ENCODE results near the gene COL3A1. TPM values are rescaled to one million over a fixed set of nuclear protein-coding genes. Genes with fewer than 3 reads are reported as not detected.

Gene COL3A1
- total and polyA plus RNA-seq, 2 of the 13 experiments (the other 11 are each of a cell fraction or from before 2014, with no cell fraction given), result 0.04 TPM; not detected in 1

DNA sequence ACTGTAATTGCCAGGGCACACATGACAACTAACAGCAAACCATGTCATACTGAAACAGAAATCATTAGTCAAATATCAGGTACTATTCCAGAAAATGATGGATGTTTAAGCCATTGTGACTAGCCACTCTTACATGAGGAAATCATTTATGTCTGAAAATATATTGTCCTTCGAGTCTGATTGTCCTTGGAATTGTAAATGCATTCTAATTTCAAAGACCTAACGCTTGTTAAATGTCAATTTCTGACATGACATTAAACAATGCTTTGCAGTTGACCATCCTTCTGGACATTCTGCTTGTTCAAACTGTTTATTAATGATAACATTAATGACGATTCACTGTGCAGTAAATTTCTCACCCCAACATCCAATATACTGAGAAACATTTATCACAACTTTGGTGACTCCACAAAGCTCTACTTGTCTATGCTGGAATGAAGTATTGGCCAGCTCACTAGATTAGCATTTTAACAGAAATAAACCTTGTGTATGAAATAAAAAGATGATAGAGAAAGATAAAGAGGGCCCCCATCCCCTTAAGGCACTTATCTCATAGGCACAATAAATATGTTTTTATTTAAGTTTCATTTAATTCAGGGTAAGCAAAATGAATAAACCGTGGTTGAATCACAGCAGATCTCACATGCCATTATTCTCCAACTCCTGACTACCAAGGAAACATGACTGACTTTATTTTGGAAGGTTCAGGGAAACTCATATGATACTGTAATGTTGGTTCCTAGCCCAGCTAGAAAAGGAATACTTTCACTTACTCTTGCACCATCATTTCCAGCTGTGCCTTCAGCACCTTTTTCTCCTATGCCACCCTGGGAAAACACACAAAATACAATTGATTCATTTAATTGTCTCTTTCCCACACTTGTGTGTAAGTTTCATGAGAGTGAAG is 82.3 kb downstream of the COL3A1 start (continued):
- no peak for TF ChIP-seq BCLAF1 (IDR thresholded peaks at IDR 0.05)

DNA sequence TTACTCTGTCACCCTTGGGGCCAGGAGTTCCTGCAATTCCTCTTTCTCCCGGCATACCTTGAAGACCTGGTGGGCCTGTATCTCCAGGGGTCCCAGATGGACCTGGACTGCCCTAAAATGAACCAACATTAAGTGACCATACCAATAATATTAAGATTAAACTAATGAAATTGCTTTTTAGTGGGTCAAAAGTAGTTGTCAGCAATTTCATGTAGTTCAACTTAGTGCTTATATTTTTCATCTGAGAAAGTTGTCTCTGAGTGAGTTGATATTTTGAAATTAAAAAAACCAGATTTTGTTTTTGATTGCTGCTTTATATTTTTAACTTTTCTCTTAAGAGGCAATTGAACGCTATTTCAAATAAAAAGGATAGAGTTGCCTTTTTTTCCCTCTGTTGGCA is 83.1 kb downstream of the COL3A1 start:
- POLR2A ChIA-PET, result no interaction called here

More for the DNA sequence above, 83.1 kb downstream of the COL3A1 start:
- TF ChIP-seq HOXA7 (CRISPR knock-in tag; IDR thresholded peaks at IDR 0.05) (no peak), MAFK (conservative IDR thresholded peaks at IDR 0.05 in 1 of 2, IDR thresholded peaks at IDR 0.05 in 1 of 2; ENCODE audit: low read length in 2 of 2) (peak; percentile 45 to 79; a peak in 2 of 4 replicates), TEAD2 (CRISPR knock-in tag; IDR thresholded peaks at IDR 0.05) (no peak), MAFF (IDR thresholded peaks at IDR 0.05; ENCODE audit: low read depth, low read length) (peak; percentile 64), ADNP (CRISPR knock-in tag; IDR thresholded peaks at IDR 0.05) (no peak)
- FAIRE-seq (no peak), ATAC-seq (no peak), DNase-seq (ENCODE audit: low spot score) (no peak)
- no peak overlapping the region for H3K4me2 ChIP-seq (ENCODE audit: low read depth, low read length)
- intact Hi-C loops (cut with micrococcal nuclease; ENCODE audit: unreplicated experiment), result no loop called here
- no TSS peak for BruUV-seq (replicated peaks)
- in situ Hi-C loops (cut with HindIII; ENCODE audit: extremely low pct_ligation_motif_present, low pct_unique_long_range_greater_than_20kb), result no loop called here
- no peaks in the 10 kb centered on the region for H3K9me3 ChIP-seq (ENCODE audit: low read length)
- no peak overlapping the region for H3K9ac ChIP-seq (ENCODE audit: insufficient read depth, low read depth, low read length)
- no peaks in the 10 kb centered on the region for H4K20me1 ChIP-seq (ENCODE audit: insufficient read depth, low read length)
- 84% methylated on average over 2 of the region's 2 CpGs for WGBS (ENCODE audit: low lambda C conversion rate)
- no peak overlapping the region for H3K27ac ChIP-seq (ENCODE audit: extremely low read length, insufficient read depth, low read length)
- no peaks in the 10 kb centered on the region for H3K27me3 ChIP-seq (ENCODE audit: control insufficient read depth in 1 of 2, insufficient read depth in 2 of 2, low read length in 2 of 2)
- CTCF ChIA-PET (ENCODE audit: low intra/inter-chr PET ratio, low total read pairs), result no interaction called here
- peaks cover 15% of the 10 kb centered on the region for H3K4me1 ChIP-seq (ENCODE audit: insufficient read depth, low read length)
- no peaks in the 10 kb centered on the region for H3K36me3 ChIP-seq (replicated peaks in 1 of 2; ENCODE audit: control insufficient read depth in 1 of 2, insufficient read depth in 2 of 2, low read length in 2 of 2)
- no peaks in the 10 kb centered on the region for H3K79me2 ChIP-seq (ENCODE audit: insufficient read depth, low read length)
- H2AFZ ChIP-seq (ENCODE audit: low read length), result no peak overlapping the region
- H3K4me3 ChIP-seq (replicated peaks in 1 of 3; ENCODE audit: insufficient read depth in 1 of 3, low read depth in 2 of 3, low read length in 3 of 3), result no peak overlapping the region
